Muscle of arm (tissue), 12 donors: ENCODE data around the gene CRB2. TPM values are rescaled to one million over a fixed set of nuclear protein-coding genes. Genes with fewer than 3 reads are reported as not detected.

ENCODE experiments used
- DNase-seq: peaks from one replicate; pipeline ENCODE4 v3.0.0-alpha.2; 2013
- polyA plus RNA-seq, 12 donors: library from polyadenylated mRNA; unstranded; fragments of 120-200 nt; gene quantifications; one replicate each; pipeline ENCODE4 v1.2.1, GENCODE V29; 2013; ENCODE audit not compliant: insufficient read length in 12 of 12

CRB2 gene
- polyA plus RNA-seq, 12 donors, result 0.08 to 0.29 (median 0.11) TPM; not detected in 2

- DNase-seq, result no peak
Observed at GRCh38 chr9:123402981-123403509, 47.0 kb downstream of the CRB2 start.

DNA sequence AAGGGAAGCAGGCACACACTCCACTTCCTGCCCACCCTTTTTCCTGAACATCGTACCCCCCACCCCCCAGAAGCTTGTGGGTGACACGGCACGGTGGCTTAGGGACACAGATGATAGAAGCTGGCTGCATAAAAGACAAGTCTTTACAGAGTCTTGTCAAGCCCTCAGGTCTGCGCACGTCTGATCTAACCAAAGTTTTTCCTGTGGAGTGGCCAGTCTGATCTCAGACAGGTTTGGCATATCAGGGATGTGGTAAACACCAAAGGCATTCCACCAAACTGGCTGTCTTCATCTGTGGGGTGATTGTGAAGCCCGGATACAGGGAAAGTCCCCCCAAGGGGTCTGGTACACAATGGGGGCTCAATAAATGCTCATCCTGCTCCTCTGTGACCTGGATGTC is 50.0 kb downstream of the CRB2 start:
- DNase-seq, result no peak

DNA sequence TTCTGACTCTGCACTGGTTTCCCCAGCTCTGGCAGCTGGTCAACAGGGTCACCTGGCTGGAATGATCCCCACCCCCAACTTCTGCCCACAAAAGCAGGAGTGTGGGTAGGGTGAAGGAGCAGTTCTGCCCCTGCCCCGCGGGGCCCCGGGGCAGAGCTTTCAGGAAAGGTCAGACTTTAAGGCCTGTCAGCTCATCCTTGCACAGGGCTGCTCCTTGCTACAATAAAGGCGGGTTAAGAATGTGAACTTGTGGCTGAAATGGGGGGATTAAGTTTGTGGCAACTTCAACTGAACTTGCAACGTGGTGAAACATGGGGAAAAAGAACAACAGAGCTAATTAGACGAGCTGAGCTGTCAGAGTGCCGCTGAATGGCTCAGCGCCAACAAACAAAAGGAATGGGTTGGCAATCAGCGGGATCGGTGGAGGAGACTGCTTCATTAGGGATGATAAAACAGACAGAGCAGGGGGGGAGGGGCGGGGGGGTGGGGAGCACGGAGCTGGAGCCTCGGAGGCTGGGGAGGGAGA is 50.8 kb downstream of the CRB2 start:
- DNase-seq, result no peak

GRCh38 chr9:123407217-123407851 is 51.3 kb downstream of the CRB2 start:
- DNase-seq, result no peak

DNA sequence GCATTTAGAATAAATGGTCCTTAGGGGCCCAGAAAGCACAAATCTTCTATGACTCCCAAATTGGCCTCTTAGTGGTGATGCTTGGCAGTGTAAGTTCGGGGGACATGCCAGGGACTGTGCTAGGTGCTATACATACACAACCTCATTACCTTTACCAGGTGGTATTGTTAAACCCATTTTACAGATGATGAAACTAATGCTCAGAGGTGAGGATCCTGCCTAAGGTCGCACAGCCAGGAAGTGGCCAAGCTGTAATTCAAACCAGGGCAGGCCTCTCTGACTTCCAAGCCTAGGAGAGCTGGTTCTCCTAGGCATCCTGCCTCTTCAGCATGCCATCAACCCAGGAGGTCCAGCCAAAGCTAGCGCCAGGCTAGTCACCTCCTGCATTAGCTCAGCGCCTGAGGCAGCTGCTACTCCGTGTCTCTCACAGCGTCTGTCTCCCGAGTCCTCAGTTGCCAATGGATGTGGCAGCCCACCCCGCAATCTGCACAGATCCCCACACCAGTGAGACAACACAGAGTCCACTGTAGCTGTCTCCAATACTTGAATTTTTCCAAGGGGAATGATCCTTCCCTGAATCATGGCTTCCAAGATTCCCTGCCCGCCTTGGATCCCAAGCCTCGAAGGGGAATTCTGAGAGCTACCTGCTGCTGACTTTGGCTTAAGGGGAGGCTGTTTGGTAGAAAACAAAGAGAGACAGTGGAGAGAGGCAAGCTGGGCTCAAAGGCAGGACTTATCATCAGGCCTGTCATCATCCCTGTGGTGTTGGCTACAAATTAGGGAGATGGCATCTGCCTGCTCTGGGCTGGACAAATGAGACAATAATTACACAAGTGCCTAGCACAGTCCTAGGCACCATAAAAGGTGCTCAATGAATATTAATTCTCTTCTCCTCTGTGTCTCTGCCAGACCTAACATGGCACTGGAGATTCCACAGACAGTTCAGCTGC is 52.6 kb downstream of the CRB2 start:
- DNase-seq, result no peak

DNA sequence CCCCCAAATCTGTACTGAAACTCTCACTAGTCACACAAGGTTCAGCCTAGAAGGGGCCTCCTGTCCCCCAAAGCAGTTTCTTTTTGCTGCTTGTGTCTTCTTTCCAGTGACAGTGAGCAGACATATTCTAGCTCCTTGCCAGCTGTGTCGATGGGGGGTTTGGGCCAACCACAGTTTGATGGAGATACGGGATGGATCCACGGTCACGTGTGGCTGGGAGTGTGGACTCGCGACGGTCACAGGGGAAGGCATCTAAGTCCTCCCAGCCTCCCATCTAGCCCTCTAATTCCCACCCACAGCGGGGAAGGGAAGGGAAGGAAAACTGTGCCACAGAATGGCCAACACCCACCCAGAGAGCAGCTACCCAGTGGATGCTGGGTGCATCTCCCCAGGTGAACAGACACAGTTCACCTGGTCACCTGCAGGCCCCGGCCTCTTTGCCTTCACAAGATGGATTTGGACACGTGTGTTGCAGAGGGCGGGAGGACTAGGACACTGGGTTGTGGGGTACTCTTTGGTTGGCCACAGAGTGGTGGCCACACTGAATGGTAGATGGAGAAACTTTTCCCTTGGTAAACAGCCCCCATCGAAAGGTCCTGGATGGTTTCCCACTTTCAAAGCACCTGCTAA is 54.4 kb downstream of the CRB2 start:
- no peak for DNase-seq

DNA sequence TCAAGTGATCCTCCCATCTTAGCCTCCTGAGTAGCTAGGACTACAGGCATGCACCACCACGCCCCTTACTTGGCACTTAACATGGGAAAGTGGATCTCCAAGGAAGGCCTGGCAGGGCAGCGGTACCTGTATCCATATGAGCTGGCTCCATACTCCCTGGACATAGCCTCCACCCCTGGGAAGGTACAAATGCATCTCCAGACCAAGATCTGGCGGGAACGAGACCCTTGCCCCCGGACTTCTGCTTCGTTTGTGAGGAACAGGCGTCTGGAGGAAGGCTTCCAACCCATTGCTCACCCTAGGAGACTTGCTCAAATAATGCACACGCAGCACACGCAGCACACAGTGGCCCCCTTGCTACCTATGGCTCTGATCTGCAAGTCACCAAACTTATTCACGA is 55.2 kb downstream of the CRB2 start:
- no peak for DNase-seq

- no peak for DNase-seq
Observed at GRCh38 chr9:123411636-123412035, 55.6 kb downstream of the CRB2 start.

- DNase-seq, result no peak
Observed at GRCh38 chr9:123412171-123412820, 56.3 kb downstream of the CRB2 start.

- no peak for DNase-seq
Observed at GRCh38 chr9:123414204-123414603, 58.2 kb downstream of the CRB2 start.

- DNase-seq, result no peak
Observed at GRCh38 chr9:123414936-123415930, 59.2 kb downstream of the CRB2 start.

DNA sequence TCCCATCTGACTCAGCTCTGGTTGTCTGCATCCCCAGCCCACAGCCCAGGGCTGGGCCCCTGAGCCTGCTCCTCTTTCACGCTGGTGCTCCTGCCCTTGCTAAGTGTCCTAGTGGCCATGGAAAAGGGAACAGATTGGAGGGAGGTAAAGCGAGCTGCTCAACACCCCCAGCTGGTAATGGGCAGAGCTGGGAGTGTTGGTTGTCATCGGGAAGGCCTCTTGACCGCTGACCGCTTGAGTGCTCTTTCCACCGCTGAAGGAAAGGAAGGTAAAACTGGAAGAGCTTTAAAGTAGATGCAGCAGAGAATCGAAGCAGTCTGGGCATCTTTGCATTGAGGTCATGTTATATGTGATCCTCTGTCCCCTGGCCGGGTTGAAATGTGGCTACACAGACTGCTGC is 60.2 kb downstream of the CRB2 start:
- DNase-seq, result no peak

DNA sequence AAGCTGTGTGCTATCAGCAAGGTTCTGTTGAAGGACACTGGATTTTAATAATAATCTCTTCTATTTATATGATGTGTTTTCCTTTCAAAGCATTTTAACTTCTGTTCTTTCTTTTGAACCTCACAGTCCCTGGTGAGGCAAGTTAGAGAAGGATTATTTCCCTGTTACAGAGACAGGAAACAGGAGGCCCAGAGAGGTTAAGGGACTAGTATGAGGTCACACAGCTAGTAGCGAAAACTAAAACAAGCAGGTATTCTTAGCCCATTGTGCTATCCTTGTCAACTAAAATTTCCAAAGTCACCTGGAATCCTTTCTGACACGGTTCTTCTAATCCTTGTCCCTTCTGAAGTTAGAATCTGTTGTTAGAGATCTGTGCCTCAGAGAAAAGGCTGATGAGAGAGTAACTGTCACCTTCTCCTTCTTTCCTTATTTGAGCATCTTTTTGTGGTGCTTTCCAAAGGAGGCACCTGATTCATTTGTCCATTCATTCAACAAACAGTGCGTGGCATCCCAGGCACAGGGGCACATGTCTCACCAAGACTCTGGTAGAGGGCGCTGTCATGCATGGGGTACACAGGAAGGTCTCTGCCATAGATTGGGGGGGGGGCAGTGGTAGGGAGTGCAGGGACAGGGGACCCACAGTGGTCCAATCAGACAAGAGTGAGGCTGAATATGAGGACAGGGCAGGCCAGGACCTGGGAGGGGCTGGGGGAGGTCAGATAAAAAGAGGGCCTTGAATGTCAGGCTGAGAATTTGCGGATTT is 61.5 kb downstream of the CRB2 start:
- DNase-seq, result no peak

DNA sequence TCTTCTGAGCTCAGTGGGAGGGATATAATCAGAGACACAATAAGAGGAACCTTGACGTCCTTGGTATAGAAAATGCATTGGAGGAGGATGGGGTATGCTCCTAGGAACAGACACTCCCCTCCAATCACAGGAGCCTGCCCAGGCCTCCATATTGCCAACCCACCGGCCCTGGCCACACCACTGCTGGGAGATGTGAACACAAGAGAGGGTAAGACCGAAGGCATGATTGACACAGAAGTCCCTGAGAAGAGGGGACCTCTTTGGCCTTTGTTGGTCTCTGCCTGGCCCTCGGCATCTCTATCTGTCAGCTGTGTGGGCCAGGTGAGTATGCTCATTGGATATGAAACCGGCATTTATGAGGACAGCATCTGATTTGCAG is 62.0 kb downstream of the CRB2 start:
- DNase-seq, result no peak

DNA sequence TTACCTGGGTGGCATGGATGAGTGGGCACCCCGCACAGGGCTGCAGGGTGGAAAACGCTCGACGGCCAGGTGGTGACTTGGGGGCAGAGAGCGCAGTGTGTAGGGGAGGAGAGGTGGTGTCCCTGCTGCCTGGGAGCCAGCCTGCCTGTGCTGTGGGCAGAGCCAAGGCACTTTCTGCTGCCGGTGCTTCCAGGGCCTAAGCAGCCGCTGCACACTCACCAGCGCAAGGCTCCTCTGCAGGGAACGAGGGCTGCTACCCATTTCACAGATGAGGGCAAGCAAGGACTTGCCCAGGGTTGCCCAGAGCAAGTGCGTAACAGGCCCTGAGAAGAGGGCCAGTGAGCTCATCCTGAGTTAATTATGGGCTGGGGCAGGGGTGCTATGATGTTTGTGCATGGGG is 62.5 kb downstream of the CRB2 start:
- no peak for DNase-seq

DNA sequence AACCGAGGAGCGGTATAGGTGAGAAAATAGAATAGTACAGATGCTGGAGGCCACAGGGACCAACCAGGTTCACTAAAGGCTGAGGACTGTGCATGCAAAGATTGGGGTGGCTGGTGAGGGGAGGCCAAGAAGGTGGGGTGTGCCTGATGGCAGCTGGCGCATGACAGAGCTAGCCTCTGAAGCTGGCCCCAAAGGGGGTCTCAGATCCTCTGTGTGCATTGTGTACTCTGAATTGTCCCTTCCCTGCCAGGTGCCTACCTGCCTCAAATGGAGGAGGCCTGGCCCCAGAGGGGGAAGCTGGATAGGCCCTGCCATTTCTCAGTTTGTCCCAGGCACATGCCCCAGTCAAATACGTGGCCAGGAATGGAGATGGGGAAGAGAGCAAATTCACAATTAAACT is 63.1 kb downstream of the CRB2 start:
- DNase-seq, result no peak

DNA sequence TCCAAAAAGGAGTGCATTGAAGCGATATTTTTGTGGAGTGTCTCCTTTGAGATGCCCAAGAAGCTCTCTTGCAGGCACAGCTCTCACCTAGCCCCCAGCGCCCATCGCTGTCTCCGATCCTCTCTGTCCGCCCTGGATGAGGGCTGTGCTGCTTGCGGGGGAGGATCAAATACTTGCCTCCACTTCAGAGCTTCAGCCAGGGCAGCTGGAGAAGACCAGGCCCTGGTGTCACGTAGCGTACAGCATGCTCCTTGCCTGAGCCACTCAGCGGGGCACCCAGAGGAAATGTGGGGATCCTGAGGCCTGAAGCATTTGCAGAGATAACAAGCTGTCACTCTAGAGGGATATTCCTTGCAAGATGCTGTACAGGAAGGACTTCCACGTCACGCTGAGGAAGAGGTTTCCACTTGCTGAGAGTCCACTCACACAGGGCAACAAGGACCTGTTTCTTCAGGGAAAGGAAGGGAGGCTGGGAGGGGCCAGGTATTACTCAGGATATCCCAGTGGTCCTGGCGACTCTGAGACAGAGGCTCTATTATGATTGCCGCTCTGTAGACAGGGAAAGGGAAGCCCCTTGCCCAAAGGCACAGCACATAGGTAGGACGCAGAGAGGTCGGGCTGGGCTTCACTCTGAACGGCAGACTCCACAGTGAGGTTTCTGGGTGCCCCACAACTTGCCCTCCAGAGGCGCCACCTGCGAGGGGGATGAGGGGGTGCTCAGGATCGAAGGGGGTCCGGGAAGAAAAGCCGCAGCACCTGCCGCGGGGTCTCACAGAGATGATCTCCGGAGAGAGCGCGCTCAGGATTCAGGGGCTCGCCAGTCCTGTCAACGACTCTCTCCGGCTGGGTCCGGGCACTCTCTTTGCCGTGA is 64.0 kb downstream of the CRB2 start:
- DNase-seq, result no peak

- no peak for DNase-seq
Observed at GRCh38 chr9:123420592-123421111, 64.7 kb downstream of the CRB2 start.
